ENCODE measurements around the gene ABCC12. TPM values are rescaled to one million over a fixed set of nuclear protein-coding genes. Genes with fewer than 3 reads are reported as not detected.

Gene ABCC12
- total RNA-seq, 1 donor from 2014 or later = not detected

Other genes starting within 250 kb of the ABCC12 start
- gene LONP2, start 88.3 kb upstream of the ABCC12 start, total RNA-seq = 36.2 TPM
- gene ABCC11, start 91.5 kb upstream of the ABCC12 start, total RNA-seq = 0.40 TPM
- 13.7 TPM for gene SIAH1, start 229.4 kb upstream of the ABCC12 start, total RNA-seq

Data from esophagus mucosa (tissue), 1 donor.